Liver (tissue), 3 donors: ENCODE data around the gene TUBB6.

ENCODE experiments used
- ATF3 ChIP-seq: IDR thresholded peaks from 2 replicates; pipeline ENCODE4 v1.6.1; 2016; ENCODE audit warnings: antibody characterized with exemption
- GABPA ChIP-seq, 2 donors: IDR thresholded peaks in 1 of 2; conservative IDR thresholded peaks in 1 of 2; 2 replicates each; pipeline ENCODE4 v1.6.1; 2016; ENCODE audit warnings: antibody characterized with exemption in 2 of 2, mild to moderate bottlenecking in 1 of 2, moderate library complexity in 1 of 2
- HNF4G ChIP-seq: IDR thresholded peaks from 2 replicates; pipeline ENCODE4 v1.6.1; 2016; ENCODE audit warnings: antibody characterized with exemption
- JUND ChIP-seq, 2 donors: IDR thresholded peaks; 2 replicates each; pipeline ENCODE4 v1.6.1; 2016; ENCODE audit warnings: antibody characterized with exemption in 2 of 2
- MAX ChIP-seq: IDR thresholded peaks from 2 replicates; pipeline ENCODE4 v1.6.1; 2016; ENCODE audit warnings: antibody characterized with exemption
- RAD21 ChIP-seq, 2 donors: IDR thresholded peaks; 2 replicates each; pipeline ENCODE4 v1.6.1; 2016; ENCODE audit warnings: antibody characterized with exemption in 2 of 2, mild to moderate bottlenecking in 2 of 2
- REST ChIP-seq: IDR thresholded peaks from 2 replicates; pipeline ENCODE4 v1.6.1; 2016; ENCODE audit warnings: antibody characterized with exemption, mild to moderate bottlenecking
- RXRA ChIP-seq, 2 donors: IDR thresholded peaks; 2 replicates each; pipeline ENCODE4 v1.6.1; 2017 to 2018; ENCODE audit warnings: antibody characterized with exemption in 2 of 2, mild to moderate bottlenecking in 1 of 2
- TAF1 ChIP-seq: conservative IDR thresholded peaks from 2 replicates; pipeline ENCODE4 v1.6.1; 2016; ENCODE audit warnings: antibody characterized with exemption, mild to moderate bottlenecking
- YY1 ChIP-seq: IDR thresholded peaks from 2 replicates; pipeline ENCODE4 v1.6.1; 2016; ENCODE audit warnings: antibody characterized with exemption, mild to moderate bottlenecking
- ZBTB33 ChIP-seq: IDR thresholded peaks from 2 replicates; pipeline ENCODE4 v1.6.1; 2016; ENCODE audit warnings: antibody characterized with exemption
- TF ChIP-seq, protein P1 (sequence below): fragments of 150-350 bp; IDR thresholded peaks from 2 replicates; pipeline ENCODE4 v1.5.1; 2017; ENCODE audit warnings: improper control_type of control experiment, low read depth, low read length; ENCODE audit not compliant: missing input control
- donor health status: healthy.
- donor health status: healthy.

DNA sequence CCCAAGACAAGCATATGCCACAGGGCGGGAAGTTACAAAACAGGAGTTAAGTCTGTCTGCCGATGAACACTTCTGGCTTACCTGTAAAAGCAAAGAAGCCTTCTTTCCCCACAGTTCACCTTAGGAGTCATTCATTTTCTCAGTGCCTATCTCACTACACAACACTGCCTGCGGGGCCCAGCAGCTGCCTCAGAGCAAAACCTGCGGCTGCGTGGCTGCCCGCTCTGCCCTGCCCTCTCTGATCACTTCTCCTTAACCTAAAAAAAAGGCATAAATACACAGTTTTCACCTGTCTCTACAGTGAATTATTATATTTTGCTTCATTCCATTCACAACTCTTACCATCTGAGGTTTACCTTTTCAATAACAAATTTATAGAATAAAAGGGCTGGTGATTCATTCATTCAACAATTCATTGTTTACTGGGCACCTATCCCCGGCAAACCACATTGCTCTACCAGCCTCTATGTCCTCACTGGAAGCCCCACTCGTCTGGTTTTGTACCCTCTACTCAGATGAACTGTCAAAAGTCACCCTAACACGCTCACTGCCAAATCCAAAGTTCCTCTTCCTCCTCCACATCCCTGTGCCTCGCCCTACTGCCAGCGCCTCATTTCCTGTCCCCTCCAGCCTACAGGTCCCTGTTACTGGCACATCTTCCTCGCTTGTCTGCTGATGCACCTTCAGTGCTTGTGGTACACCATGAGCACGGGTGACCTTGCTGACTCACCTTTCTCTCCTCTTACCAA, 37.6 kb downstream of the TUBB6 start:
- TF ChIP-seq, protein P1, sequence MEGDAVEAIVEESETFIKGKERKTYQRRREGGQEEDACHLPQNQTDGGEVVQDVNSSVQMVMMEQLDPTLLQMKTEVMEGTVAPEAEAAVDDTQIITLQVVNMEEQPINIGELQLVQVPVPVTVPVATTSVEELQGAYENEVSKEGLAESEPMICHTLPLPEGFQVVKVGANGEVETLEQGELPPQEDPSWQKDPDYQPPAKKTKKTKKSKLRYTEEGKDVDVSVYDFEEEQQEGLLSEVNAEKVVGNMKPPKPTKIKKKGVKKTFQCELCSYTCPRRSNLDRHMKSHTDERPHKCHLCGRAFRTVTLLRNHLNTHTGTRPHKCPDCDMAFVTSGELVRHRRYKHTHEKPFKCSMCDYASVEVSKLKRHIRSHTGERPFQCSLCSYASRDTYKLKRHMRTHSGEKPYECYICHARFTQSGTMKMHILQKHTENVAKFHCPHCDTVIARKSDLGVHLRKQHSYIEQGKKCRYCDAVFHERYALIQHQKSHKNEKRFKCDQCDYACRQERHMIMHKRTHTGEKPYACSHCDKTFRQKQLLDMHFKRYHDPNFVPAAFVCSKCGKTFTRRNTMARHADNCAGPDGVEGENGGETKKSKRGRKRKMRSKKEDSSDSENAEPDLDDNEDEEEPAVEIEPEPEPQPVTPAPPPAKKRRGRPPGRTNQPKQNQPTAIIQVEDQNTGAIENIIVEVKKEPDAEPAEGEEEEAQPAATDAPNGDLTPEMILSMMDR = no peak
- TF ChIP-seq RXRA (IDR thresholded peaks at IDR 0.05) (no peak), YY1 (no peak), REST (no peak), HNF4G (no peak), RAD21 (IDR thresholded peaks at IDR 0.05) (no peak), GABPA (IDR thresholded peaks at IDR 0.05 in 1 of 2, conservative IDR thresholded peaks at IDR 0.05 in 1 of 2) (no peak), JUND (IDR thresholded peaks at IDR 0.05) (no peak), TAF1 (no peak), ZBTB33 (no peak), MAX (no peak), ATF3 (no peak)
